ENCODE measurements around the gene CEP41. TPM values are rescaled to one million over a fixed set of nuclear protein-coding genes. Genes with fewer than 3 reads are reported as not detected.

CEP41 gene
- total RNA-seq, 1 donor from 2014 or later: 10.0 TPM

- Histone ChIP-seq H3K36me3 (peaks cover 9% of the 10 kb centered on the region), H3K4me1 (peaks cover 17% of the 10 kb centered on the region), H3K4me3 (no peak overlapping the region), H3K27me3 (ENCODE audit: low read depth) (no peaks in the 10 kb centered on the region), H3K9me3 (no peaks in the 10 kb centered on the region), H3K27ac (peak overlapping the region; percentile 43)
- intact Hi-C loops (cut with DNase I): no loop called here
- no peak for DNase-seq
- TF ChIP-seq, protein P1, sequence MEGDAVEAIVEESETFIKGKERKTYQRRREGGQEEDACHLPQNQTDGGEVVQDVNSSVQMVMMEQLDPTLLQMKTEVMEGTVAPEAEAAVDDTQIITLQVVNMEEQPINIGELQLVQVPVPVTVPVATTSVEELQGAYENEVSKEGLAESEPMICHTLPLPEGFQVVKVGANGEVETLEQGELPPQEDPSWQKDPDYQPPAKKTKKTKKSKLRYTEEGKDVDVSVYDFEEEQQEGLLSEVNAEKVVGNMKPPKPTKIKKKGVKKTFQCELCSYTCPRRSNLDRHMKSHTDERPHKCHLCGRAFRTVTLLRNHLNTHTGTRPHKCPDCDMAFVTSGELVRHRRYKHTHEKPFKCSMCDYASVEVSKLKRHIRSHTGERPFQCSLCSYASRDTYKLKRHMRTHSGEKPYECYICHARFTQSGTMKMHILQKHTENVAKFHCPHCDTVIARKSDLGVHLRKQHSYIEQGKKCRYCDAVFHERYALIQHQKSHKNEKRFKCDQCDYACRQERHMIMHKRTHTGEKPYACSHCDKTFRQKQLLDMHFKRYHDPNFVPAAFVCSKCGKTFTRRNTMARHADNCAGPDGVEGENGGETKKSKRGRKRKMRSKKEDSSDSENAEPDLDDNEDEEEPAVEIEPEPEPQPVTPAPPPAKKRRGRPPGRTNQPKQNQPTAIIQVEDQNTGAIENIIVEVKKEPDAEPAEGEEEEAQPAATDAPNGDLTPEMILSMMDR (IDR thresholded peaks at IDR 0.05): no peak
- ATAC-seq: peak in 1 of 2 donors; percentile 30
Observed at GRCh38 chr7:130400120-130400572, 40.7 kb downstream of the CEP41 start.

DNA sequence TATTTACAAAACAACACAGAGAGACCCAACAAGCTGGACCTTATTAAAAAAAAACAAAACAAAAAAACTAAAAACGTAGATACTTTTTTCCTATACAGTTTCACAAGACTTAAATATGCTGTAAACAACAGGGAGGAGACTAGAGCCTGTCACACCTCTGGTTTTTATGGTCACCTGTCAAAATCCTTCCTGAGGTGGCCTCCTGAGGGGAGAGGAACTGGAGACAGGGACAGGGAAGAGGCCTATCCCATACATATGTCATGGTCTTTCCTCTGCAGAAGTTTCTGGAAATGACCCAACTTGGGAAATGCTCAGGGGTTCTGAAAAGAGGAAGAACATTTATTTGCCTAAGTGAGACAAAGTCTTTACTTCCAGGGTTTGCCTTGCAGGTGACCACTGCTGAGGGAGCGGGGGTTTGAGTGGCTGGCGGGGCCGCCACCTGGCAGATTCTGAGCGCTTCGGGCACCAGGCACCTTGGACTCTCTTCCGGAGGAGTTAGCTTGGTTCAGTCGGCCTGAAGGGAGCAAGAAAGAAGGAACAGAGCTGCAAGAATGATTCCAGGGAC lies 42.2 kb downstream of the CEP41 start:
- TF ChIP-seq, protein P1 (IDR thresholded peaks at IDR 0.05): no peak
- Histone ChIP-seq H3K27me3 (ENCODE audit: low read depth) (no peaks in the 10 kb centered on the region), H3K27ac (no peak overlapping the region), H3K9me3 (no peaks in the 10 kb centered on the region), H3K4me1 (peaks cover 17% of the 10 kb centered on the region), H3K36me3 (peaks cover 4% of the 10 kb centered on the region), H3K4me3 (no peak overlapping the region)
- ATAC-seq: no peak
- intact Hi-C loops (cut with DNase I): no loop called here
- no peak for DNase-seq

- intact Hi-C loops (cut with DNase I): no loop called here
- Histone ChIP-seq H3K27me3 (ENCODE audit: low read depth) (no peaks in the 10 kb centered on the region), H3K4me3 (no peak overlapping the region), H3K4me1 (peaks cover 17% of the 10 kb centered on the region), H3K36me3 (peaks cover 4% of the 10 kb centered on the region), H3K27ac (no peak overlapping the region), H3K9me3 (no peaks in the 10 kb centered on the region)
- DNase-seq: no peak
- TF ChIP-seq, protein P1 (IDR thresholded peaks at IDR 0.05): no peak
- ATAC-seq: no peak
Observed at GRCh38 chr7:130397758-130398073, 43.1 kb downstream of the CEP41 start.

DNA sequence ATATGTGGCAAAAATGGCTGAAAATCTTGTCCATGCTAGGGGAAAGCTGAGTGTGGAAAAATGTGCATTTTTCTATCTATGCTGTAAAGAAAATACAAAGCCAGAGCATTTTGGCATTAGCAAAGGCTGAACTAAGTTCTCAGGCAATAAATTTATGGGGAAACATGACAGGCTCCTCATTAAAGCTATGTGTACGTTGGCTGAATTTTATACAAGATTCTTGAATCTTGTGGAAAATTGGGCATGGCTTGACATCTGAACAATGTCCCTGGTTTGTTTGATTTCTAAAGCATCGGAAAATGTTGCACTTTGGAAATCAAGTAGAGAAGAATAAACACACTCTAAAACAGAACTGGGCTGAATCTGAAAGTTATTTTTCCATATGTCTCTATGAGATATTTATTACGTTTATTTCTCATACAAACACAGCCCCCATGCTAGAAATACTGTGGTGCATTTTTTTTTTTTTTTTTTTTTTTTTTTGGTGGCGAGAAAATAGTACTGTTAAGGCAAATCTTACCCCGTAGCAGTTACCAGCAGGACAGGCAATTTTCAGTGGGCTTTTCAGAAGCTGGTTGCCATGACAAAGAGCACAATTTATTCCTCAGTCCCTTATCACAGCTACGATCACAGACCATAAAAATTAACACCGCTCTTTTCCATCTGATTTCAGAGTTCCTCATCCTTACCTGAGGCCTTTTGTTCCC lies 43.6 kb downstream of the CEP41 start:
- TF ChIP-seq, protein P1 (IDR thresholded peaks at IDR 0.05): no peak
- Histone ChIP-seq H3K27me3 (ENCODE audit: low read depth) (no peaks in the 10 kb centered on the region), H3K36me3 (peaks cover under 1% of the 10 kb centered on the region), H3K4me3 (no peak overlapping the region), H3K27ac (no peak overlapping the region), H3K4me1 (peaks cover 17% of the 10 kb centered on the region), H3K9me3 (no peaks in the 10 kb centered on the region)
- DNase-seq (no peak), ATAC-seq (no peak)
- intact Hi-C loops (cut with DNase I): no loop called here

DNA sequence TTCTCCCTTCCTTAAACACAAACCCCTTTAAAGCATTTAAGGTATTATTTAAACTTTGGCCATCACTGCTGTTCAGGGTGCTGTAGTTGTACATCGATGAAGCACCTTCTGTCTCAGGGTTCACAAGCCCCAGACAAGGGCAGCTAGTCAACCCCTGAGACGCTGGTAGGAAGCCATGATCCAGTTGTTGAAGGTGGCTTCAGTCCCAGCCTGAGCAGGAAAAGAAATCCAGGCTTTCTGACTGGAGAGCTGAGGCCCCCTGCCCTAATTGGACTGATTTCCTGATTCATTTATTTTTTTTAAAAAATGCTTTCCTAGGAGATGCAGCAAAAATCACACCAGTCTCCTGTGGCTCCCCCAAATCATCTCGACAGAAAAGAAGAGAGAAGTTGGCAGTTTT lies 44.7 kb downstream of the CEP41 start:
- Histone ChIP-seq H3K36me3 (no peaks in the 10 kb centered on the region), H3K27me3 (ENCODE audit: low read depth) (no peaks in the 10 kb centered on the region), H3K9me3 (no peaks in the 10 kb centered on the region), H3K27ac (no peak overlapping the region), H3K4me1 (peaks cover 17% of the 10 kb centered on the region), H3K4me3 (no peak overlapping the region)
- DNase-seq: no peak
- intact Hi-C loops (cut with DNase I): no loop called here
- ATAC-seq: no peak
- TF ChIP-seq, protein P1 (IDR thresholded peaks at IDR 0.05): no peak

All from lower lobe of right lung (tissue), 2 donors.